ENCODE data around the gene ODR4.
"Not testable (repeated sequence)": the region's sequence is repeated elsewhere in the genome, so short reads cannot be mapped to it uniquely, and the experiment has no call there.

Gene ODR4

DNA sequence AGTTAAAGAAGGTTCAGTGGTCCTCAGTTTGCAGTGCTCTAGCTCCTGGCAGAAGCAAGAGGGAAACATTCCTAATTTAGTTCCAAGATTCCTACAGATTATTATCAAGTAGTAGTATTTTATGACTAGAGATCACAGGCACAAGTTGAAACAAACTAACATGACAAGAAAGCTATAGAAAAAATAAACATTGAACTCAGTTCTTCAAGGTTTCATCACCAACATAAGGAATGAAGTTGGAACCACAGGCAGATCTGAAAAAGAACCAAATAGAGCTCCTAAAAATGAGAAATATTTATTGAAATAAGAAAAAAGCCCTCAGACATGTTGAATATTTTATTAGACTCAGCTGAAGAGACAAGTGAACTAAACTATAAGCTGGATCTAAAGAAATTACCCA, 44.7 kb downstream of the ODR4 start:
- DNase-seq (ENCODE audit: low read depth, low spot score): no peak
- no peak overlapping the region for H3K27ac ChIP-seq

DNA sequence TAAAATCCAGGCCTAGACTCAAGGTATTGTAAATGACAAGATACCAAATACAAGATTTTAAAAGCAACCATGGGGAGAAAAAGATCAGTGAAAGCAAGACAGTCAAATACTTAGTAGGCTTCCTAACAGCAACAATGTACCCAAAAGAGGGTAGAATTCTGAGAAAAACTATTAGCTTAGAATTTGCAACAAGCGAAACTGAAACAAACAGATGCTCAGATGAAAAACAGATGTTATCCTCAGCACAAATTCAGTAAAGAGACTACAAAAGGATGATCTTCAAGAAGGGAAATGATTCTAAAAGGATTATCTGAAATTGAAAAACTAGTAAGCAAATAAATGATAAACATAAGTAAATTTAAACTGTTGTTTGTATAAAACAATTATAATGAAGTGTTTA, 45.3 kb downstream of the ODR4 start:
- no peak for DNase-seq (ENCODE audit: low read depth, low spot score)
- no peak overlapping the region for H3K27ac ChIP-seq

DNA sequence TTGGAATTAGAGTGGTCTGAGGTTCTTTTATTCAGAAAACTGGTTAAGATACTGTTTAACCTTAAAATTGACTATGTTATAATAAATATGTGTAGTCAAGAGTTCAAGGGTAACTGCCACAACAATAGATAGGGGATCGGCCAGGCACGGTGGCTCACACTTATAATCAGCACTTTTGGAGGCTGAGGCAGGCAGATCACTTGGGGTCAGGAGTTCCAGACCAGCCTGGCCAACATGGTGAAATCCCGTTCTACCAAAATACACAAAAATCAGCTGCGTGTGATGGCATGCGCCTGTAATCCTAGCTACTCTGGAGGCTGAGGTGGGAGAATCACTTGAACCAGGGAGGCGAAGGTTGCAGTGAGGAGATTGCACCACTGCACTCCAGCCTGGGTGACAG, 45.8 kb downstream of the ODR4 start:
- no peak overlapping the region for H3K27ac ChIP-seq
- DNase-seq (ENCODE audit: low read depth, low spot score): no peak

DNA sequence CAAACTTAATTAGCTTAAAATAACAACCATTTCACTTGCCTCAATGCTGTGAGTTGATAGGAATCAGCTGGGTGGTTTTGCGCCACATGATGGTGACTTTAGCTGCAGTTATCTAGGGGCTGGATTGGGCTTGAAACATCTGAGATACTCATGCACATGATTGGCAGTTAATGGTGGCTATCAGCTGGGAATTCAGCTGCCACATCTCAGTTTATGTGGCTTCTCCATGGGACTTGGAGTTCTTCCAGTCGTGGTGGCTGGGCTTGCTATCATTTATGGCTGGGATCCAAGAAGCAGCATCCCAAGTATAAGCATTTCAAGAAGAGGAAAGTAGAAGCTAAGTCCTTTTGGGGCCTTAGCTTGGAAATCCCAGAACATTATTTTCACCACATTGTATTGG, 48.9 kb downstream of the ODR4 start:
- DNase-seq (ENCODE audit: low read depth, low spot score): no peak

DNA sequence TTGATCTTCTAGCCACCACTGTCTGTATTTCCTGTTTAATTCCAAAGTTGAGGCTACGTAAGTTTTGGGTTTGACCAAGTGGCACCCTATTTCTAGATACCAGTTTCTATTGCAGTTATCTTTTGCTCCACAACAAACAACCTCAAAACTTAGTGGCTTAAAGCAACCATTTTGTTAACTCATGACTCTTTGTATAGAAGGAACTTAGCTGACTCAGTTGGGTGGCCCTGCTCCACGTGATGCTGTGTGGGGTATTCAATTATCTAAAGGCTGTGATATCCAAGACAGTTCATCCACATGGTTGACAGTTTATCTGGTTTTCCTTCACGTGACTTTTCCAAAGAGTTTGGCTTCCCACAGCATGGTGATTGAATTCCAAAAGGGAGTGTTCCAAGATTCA, 50.5 kb downstream of the ODR4 start:
- DNase-seq (ENCODE audit: low read depth, low spot score): no peak
- H3K27ac ChIP-seq: no peak overlapping the region

More for the DNA sequence above, 48.9 kb downstream of the ODR4 start:
- no peak overlapping the region for H3K27ac ChIP-seq

DNA sequence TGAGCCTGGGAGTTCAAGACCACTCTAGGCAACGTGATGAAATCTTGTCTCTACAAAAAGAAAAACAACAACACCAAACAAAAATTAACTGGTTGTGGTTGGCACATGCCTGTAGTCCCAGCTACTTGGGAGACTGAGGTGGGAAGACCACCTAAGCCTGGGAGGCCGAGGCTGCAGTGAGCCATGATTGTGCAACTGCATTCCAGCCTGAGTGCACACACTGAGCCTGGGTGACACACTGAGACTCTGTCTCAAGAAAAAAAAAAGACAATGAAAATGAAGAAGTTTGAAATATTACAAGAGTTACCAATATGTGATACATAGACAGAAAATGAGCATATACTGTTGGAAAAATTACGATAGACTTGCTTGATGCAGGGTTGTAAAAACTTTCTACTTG, 53.4 kb downstream of the ODR4 start:
- H3K27ac ChIP-seq: no peak overlapping the region
- DNase-seq (ENCODE audit: low read depth, low spot score): no peak

DNA sequence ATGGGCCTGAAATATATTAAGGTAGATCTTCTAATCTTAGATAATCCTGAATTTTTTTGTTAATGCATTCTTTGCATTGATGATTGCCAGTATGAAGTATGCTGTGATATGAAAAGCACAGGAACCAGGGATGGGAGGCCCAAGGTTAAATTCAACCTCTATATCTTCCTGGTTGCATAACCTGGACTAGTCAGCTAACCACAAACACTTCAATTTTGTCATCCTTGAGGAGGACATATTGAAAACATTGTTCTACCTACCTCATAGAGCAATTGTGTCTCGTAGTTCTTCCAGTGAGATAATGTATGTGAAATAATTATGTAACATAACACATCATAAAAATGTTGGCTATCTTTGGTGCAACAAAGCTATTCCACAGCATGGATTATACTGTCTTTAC, 59.7 kb downstream of the ODR4 start:
- H3K27ac ChIP-seq: no peak overlapping the region
- DNase-seq (ENCODE audit: low read depth, low spot score): peak; percentile 5

DNA sequence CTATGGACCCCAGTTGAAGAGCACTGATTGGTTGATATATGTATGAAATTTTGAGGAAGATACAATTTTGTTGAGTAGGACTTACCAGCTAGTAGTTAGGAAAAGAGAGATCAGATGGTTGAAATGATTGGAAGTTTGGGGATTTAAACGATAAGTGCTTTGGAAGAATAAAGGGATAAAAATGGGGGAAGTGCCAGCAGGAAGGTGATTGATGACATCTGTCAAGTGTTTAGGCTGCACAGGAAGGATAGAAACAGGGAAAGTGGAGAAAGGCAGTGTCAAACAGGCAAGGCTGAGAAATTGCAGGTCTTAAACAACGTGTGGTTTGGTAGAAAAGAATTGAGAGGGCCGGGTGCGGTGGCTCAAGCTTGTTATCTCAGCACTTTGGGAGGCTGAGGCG, 62.9 kb downstream of the ODR4 start:
- DNase-seq (ENCODE audit: low read depth, low spot score): no peak

DNA sequence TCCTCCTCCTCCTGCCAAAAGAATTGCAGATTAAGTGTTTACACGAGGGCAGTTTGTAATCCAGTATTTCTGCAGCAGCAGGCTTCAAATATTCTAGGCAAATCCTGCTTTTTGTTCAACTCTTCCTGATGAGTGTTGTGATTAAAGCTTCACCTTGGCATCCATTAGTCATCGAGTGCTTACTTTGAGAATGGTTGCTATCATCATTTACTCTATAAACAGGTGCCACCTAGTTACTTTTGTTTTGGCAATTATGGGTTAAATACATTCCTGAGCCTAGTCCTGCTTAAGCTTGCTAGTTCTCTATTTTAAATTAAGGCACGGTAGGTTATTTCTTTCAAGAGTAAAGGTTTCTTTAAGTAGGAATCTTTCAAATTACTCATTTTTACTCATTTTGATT, 64.9 kb downstream of the ODR4 start:
- DNase-seq (ENCODE audit: low read depth, low spot score): peak; percentile 40
- no peak overlapping the region for H3K27ac ChIP-seq

More for the DNA sequence above, 62.9 kb downstream of the ODR4 start:
- H3K27ac ChIP-seq: no peak overlapping the region

DNA sequence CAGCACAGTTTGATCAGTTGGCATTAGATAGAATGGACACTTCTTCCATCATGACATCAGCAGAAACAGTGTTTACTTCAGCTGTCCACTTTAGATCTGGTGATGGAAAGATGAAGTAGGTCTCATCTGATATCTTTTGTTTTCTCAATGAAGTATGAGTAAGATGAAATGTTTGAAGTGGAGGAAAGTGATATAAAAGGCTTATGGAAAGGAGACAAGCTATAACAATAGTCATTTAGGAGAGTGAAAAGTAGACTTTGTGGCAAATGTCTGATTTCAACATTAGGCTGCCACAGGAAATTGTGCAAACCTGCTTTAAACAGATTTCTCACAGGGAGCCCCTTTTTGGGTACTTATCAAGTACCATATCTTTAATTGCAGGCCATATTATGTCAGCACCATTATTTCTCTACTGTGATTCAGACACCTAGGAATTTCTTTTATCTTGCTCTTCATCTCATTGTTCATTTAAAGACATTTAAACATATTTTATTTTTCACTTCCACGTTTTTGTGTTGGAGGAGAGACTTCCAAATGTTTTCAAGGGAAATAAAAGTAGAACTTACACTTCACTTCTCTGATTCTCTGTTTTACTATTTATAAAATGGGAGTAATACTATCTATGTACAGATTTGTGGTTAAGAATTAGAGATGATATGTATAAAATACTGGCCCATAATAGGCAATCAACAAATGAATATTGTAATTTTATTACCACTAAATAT, 67.2 kb downstream of the ODR4 start:
- DNase-seq (ENCODE audit: low read depth, low spot score): no peak
- no peak overlapping the region for H3K27ac ChIP-seq

DNA sequence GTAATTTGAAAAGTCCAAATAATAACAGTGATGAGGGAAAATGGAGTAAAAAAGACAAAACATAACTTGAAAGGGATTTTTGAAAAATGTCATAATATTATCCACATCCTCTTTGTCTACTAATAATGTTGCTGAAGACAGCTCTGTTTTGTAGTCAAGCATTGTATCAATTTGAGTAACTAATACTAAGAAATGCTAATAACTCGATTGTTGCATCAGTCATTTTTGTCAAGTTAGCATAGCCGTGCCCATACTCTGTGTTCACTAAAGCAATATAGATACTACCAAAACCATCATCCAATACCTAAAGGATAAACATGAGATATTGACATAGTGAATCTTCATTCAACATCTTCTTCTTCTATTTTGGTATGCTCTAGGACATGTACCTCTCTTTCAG, 68.0 kb downstream of the ODR4 start:
- no peak for DNase-seq (ENCODE audit: low read depth, low spot score)
- no peak overlapping the region for H3K27ac ChIP-seq

DNA sequence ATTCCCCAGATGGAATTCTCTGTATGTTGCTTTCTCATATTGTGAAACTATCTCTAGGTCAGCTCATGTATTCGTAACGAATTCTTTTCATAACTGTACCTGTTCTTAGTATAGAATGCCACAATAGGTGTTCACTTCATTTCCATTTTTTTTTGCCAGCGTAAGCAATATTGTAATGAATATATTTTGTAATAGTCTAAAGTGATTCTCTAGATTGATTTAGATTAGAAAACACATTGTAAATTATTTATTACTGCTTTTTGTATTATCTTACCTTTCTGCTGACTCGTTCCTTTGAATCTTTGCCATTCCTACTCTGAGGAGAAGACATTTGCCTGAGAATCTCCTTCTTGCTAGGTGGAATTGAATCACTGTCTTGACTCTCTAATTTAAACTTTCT, 70.5 kb downstream of the ODR4 start:
- DNase-seq (ENCODE audit: low read depth, low spot score): no peak
- H3K27ac ChIP-seq: no peak overlapping the region

DNA sequence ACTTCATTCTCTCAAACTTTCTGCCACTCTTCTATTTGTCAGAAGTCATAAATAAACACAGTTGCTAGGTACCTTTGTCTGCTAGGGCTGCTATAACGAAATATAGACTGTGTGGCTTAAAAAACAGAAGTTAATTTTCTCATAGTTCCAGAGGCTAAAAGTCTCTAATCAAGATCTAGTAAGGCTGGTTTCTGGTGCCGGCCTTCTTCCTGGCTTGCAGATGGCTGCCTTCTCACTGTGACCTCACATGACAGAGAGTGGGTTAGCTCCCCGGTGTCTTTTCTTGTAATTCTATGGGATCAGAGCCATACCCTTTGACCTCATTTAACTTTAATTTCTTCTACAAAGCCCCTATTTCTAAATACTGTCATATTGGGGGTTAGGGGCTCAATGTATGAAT, 79.3 kb downstream of the ODR4 start:
- H3K27ac ChIP-seq: no peak overlapping the region
- no peak for DNase-seq (ENCODE audit: low read depth, low spot score)

DNA sequence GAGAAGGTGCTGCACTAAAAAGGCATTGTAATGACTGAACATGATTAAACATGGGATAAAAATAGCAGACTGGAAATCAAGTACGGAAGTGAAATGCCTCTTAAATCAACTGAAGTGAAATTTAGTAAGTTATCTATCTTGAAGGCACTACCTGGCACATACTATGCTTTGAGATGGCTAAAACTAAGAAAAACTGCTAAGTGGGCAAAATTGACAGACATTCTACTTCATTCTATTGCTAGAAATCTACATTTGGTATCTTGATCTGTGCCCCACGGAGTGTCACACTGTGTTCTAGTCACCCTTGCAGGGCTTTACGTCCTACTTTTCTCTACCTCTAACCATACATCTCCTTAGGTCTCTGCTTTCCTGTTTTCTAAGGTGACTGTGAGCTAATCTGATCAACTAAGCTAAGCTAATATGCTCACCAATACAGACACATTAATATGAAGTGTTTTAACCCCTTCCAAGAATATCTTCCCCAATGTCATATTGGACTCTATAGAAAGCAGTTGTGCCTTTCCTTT, 81.2 kb downstream of the ODR4 start:
- no peak for DNase-seq (ENCODE audit: low read depth, low spot score)
- no peak overlapping the region for H3K27ac ChIP-seq

DNA sequence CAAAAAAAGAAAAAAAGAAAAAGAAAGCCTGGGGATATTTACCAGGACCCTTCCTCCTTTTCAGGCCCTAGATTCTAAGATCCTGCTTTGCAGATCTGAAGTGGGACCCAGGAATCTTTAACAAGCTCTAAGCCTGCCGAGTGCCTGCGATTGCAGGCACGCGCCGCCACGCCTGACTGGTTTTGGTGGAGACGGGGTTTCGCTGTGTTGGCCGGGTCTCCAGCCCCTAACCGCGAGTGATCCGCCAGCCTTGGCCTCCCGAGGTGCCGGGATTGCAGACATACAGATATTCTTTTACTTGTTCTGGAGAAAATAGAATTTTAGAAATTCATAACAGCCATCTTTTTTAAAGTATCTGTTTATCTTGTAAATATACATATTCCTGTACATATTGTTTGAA, 83.5 kb downstream of the ODR4 start:
- H3K27ac ChIP-seq; DNase-seq (ENCODE audit: low read depth, low spot score): not testable (repeated sequence)

DNA sequence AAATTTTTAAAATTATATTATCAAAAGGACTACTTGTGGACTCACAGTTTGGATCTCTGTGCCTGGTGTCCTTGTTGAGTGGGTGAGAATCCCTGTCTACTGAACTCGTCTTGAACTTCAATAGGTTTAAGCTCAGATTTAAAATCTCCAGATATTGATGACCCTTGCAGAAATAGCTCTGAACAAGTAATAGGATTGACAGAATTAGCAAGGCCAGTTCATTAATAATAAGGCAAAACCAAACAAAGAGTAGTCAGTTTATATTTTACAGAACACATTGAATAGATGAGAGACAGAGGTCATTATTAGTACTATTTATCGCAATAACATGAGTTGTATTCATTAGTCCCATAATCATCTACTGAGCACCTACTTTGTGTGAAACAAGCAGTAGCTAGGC, 85.4 kb downstream of the ODR4 start, which contains the start of gene PDC:
Gene PDC, minus strand, starts transcription at position 101 of the 400 bp plus-strand sequence. CDS start 11,655 bp downstream, outside the sequence.
- no peak for DNase-seq (ENCODE audit: low read depth, low spot score)
- H3K27ac ChIP-seq: no peak within 1 kb of the TSS

DNA sequence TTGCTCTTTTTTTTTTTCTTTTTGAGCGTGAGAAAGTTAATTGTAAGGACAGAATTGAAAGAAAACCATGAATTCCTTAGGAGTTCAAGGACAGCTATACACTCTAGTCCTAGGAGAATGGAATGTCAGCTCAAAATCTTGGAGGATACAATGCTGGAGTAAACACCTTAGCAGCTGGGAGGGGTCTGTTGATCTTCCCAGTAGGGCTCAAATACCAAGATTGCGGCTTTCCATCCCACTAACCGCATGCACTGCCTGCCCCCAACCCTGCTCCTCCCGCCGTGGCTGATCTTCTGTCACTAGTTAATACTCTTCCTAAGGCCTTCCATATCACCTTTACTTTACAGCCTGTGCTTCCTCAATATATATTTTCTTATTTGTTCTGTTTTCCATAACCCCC, 87.9 kb downstream of the ODR4 start:
- no peak for DNase-seq (ENCODE audit: low read depth, low spot score)
- H3K27ac ChIP-seq: no peak overlapping the region

DNA sequence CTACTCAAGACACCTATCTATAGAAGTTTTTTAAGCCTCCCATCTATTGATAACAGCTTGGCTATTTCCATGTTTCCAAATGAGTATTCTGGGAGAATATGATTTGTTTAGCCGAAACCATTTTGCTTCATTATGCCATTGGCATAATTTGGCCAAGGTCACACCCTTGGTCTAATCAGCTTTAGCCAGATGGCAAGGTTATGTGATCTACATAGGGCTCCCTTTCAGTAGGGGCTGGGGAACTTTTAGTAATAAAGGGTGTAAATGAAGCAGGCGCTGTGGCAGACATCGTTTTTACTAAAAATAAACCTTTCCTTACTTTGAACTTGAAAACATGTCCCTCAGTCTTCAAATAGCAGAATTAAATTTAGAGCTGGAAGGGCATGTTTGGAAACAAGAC, 88.3 kb downstream of the ODR4 start:
- DNase-seq (ENCODE audit: low read depth, low spot score): no peak
- no peak overlapping the region for H3K27ac ChIP-seq

DNA sequence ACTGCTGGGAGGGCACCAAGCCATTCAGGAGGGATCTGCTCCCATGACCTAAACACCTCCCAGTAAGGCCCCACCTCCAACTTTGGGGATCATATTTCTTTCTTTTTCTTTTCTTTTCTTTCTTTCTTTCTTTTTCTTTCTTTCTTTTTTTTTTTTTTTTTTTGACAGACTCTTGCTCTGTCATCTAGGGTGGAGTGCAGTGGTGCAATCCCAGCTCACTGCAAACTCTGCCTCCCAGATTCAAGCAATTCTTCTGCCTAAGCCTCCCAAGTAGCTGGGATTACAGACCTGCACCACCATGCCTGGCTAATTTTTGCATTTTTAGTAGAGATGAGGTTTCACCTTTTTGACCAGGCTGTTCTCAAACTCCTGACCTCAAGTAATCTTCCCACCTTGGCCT, 89.9 kb downstream of the ODR4 start:
- H3K27ac ChIP-seq; DNase-seq (ENCODE audit: low read depth, low spot score): not testable (repeated sequence)

DNA sequence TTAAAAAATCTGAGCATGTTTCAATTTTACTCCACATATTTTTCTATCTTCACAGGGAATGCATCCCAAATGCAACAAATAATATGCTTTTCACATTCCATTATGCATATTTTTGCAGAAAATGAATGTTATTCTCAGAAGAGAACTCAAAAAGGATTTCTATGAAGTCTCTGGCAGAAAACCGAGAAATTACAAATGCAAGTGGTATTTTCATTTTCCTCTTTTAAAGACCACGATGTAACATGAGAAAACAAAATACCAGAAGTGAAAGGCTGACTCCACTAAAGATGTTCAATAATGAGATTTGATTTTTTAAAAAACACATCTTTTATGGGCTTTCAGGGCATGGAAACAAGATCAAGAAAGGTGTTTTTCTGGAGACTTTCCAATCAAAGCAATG, 90.3 kb downstream of the ODR4 start:
- no peak for DNase-seq (ENCODE audit: low read depth, low spot score)
- no peak overlapping the region for H3K27ac ChIP-seq

All from epithelial cell of prostate (primary cell).